ENCODE results near the gene EIF4EBP3. TPM values are rescaled to one million over a fixed set of nuclear protein-coding genes. Genes with fewer than 3 reads are reported as not detected.
"Not testable (repeated sequence)": the region's sequence is repeated elsewhere in the genome, so short reads cannot be mapped to it uniquely, and the experiment has no call there.

The EIF4EBP3 gene
- total RNA-seq, 1 donor from 2014 or later = 25.9 TPM

- DNase-seq (ENCODE audit: low spot score) = no peak
Observed at GRCh38 chr5:140576776-140577201, 29.3 kb downstream of the EIF4EBP3 start.

GRCh38 chr5:140579188-140579747 lies 31.8 kb downstream of the EIF4EBP3 start:
- not testable (repeated sequence) for DNase-seq (ENCODE audit: low spot score)

GRCh38 chr5:140587495-140587894 lies 40.0 kb downstream of the EIF4EBP3 start:
- no peak for DNase-seq (ENCODE audit: low spot score)

- DNase-seq (ENCODE audit: low spot score) = no peak
Observed at GRCh38 chr5:140588311-140589070, 41.0 kb downstream of the EIF4EBP3 start.

GRCh38 chr5:140590861-140591260 lies 43.4 kb downstream of the EIF4EBP3 start:
- no peak for DNase-seq (ENCODE audit: low spot score)

- DNase-seq (ENCODE audit: low spot score) = no peak
Observed at GRCh38 chr5:140591747-140592372, 44.4 kb downstream of the EIF4EBP3 start.

GRCh38 chr5:140593070-140593469 lies 45.6 kb downstream of the EIF4EBP3 start:
- not testable (repeated sequence) for DNase-seq (ENCODE audit: low spot score)

GRCh38 chr5:140594169-140594568 lies 46.7 kb downstream of the EIF4EBP3 start:
- no peak for DNase-seq (ENCODE audit: low spot score)

GRCh38 chr5:140595538-140596300 lies 48.3 kb downstream of the EIF4EBP3 start:
- no peak for DNase-seq (ENCODE audit: low spot score)

GRCh38 chr5:140596321-140596741 lies 48.9 kb downstream of the EIF4EBP3 start:
- DNase-seq (ENCODE audit: low spot score) = no peak

- DNase-seq (ENCODE audit: low spot score) = no peak
Observed at GRCh38 chr5:140598836-140599235, 51.4 kb downstream of the EIF4EBP3 start.

Other genes with a start within 250 kb of the EIF4EBP3 start
- 41.5 TPM for gene PFDN1, start 244.6 kb upstream of the EIF4EBP3 start, total RNA-seq
- gene HBEGF, start 201.1 kb upstream of the EIF4EBP3 start, total RNA-seq = 5.6 TPM
- gene SLC4A9, start 187.5 kb upstream of the EIF4EBP3 start, total RNA-seq = 0.13 TPM
- gene ANKHD1, start 145.8 kb upstream of the EIF4EBP3 start, total RNA-seq = 201 TPM
- 37.8 TPM for gene SRA1, start 9.8 kb downstream of the EIF4EBP3 start, total RNA-seq
- gene APBB3, start 16.9 kb downstream of the EIF4EBP3 start, total RNA-seq = 31.9 TPM
- gene SLC35A4, start 17.2 kb downstream of the EIF4EBP3 start, total RNA-seq = 71.8 TPM
- 17.3 TPM for gene CD14, start 85.5 kb downstream of the EIF4EBP3 start, total RNA-seq
- gene TMCO6, start 91.8 kb downstream of the EIF4EBP3 start, total RNA-seq = 24.1 TPM
- 48.1 TPM for gene NDUFA2, start 100.0 kb downstream of the EIF4EBP3 start, total RNA-seq
- 78.8 TPM for gene IK, start 100.2 kb downstream of the EIF4EBP3 start, total RNA-seq
- 26.3 TPM for gene WDR55, start 117.2 kb downstream of the EIF4EBP3 start, total RNA-seq
- gene DND1, start 125.9 kb downstream of the EIF4EBP3 start, total RNA-seq = 2.7 TPM
- gene HARS1, start 143.7 kb downstream of the EIF4EBP3 start, total RNA-seq = 57.0 TPM
- gene HARS2, start 143.8 kb downstream of the EIF4EBP3 start, total RNA-seq = 34.0 TPM
- 58.5 TPM for gene ZMAT2, start 152.8 kb downstream of the EIF4EBP3 start, total RNA-seq
- not detected for gene PCDHA1, start 238.5 kb downstream of the EIF4EBP3 start, total RNA-seq
- not detected for gene PCDHA2, start 247.2 kb downstream of the EIF4EBP3 start, total RNA-seq